CD14-positive monocyte (primary cell): ENCODE measurements around the gene RMND5B. TPM values are rescaled to one million over a fixed set of nuclear protein-coding genes. Genes with fewer than 3 reads are reported as not detected.
"Not testable (repeated sequence)": the region's sequence is repeated elsewhere in the genome, so short reads cannot be mapped to it uniquely, and the experiment has no call there.

ENCODE experiments used
- DNase-seq, 3 donors: peaks; one replicate each; pipeline ENCODE4 v3.0.0-alpha.2; 2011 to 2022
- H2AFZ ChIP-seq: 2 replicates; pipeline ENCODE4 v1.6.0; 2012; ENCODE audit warnings: mild to moderate bottlenecking, low read depth, low read length, inconsistent platforms; ENCODE audit not compliant: insufficient read depth, poor library complexity, severe bottlenecking
- H3K27ac ChIP-seq, 2 donors: 1 replicate in 1 of 2; 2 replicates in 1 of 2; pipeline ENCODE4 v1.5.1; 2012 to 2013; ENCODE audit warnings: low read length in 2 of 2, control low read depth in 1 of 2, inconsistent platforms in 1 of 2, low read depth in 1 of 2, mild to moderate bottlenecking in 1 of 2
- H3K27me3 ChIP-seq, 2 donors: one replicate each; pipeline versions ENCODE4 v1.6.0 to v1.6.1; 2011 to 2013; ENCODE audit warnings: low read length in 2 of 2; ENCODE audit not compliant: control insufficient read depth in 2 of 2, insufficient read depth in 2 of 2
- H3K36me3 ChIP-seq, 2 donors: replicated peaks in 1 of 2; 1 replicate in 1 of 2; 2 replicates in 1 of 2; pipeline versions ENCODE4 v1.5.1 to v1.6.1; 2012 to 2013; ENCODE audit warnings: low read length in 2 of 2, control low read depth in 1 of 2, inconsistent platforms in 1 of 2, mild to moderate bottlenecking in 1 of 2; ENCODE audit not compliant: insufficient read depth in 2 of 2, control insufficient read depth in 1 of 2
- H3K4me1 ChIP-seq, 2 donors: 1 replicate in 1 of 2; 2 replicates in 1 of 2; pipeline versions ENCODE4 v1.5.1 to v1.6.1; 2012 to 2013; ENCODE audit warnings: low read length in 2 of 2, control low read depth in 1 of 2, inconsistent platforms in 1 of 2, mild to moderate bottlenecking in 1 of 2, moderate library complexity in 1 of 2; ENCODE audit not compliant: insufficient read depth in 2 of 2, control insufficient read depth in 1 of 2
- H3K4me2 ChIP-seq: replicated peaks from 2 replicates; pipeline ENCODE3; 2012; ENCODE audit warnings: low read length, moderate library complexity, mild to moderate bottlenecking; ENCODE audit not compliant: poor library complexity, severe bottlenecking; ENCODE audit errors: extremely low read depth
- H3K4me3 ChIP-seq, 3 experiments: fragments of 200-600 bp in 1 of 3; sonication (generic) in 1 of 3; replicated peaks in 1 of 3; 1 replicate in 2 of 3; 2 replicates in 1 of 3; pipeline ENCODE4 v1.5.1; 2011 to 2013; ENCODE audit warnings: low read length in 3 of 3, mild to moderate bottlenecking in 3 of 3, control low read depth in 2 of 3, low read depth in 2 of 3, inconsistent platforms in 1 of 3, moderate library complexity in 1 of 3
- H3K79me2 ChIP-seq: 2 replicates; pipeline ENCODE4 v1.6.0; 2012; ENCODE audit warnings: mild to moderate bottlenecking, control low read depth, inconsistent platforms, low read length, moderate library complexity; ENCODE audit not compliant: insufficient read depth
- H3K9ac ChIP-seq: 2 replicates; pipeline ENCODE4 v1.6.0; 2017; ENCODE audit warnings: low read length, mild to moderate bottlenecking; ENCODE audit not compliant: insufficient read depth, poor library complexity, severe bottlenecking
- H3K9me3 ChIP-seq, 2 donors: replicated peaks in 1 of 2; 1 replicate in 1 of 2; 2 replicates in 1 of 2; pipeline versions ENCODE4 v1.5.1 to v1.6.1; 2012 to 2013; ENCODE audit warnings: low read length in 2 of 2, control low read depth in 1 of 2; ENCODE audit not compliant: control insufficient read depth in 1 of 2, insufficient read depth in 1 of 2
- H4K20me1 ChIP-seq: 2 replicates; pipeline ENCODE4 v1.6.0; 2012; ENCODE audit warnings: mild to moderate bottlenecking, low read length, control low read depth, moderate library complexity; ENCODE audit not compliant: insufficient read depth
- H3K27ac Mint-ChIP-seq, 7 donors: one replicate each; pipeline ENCODE4 v1.8.0; 2020; ENCODE audit warnings: mild to moderate bottlenecking in 7 of 7, mixed read lengths in 7 of 7, moderate library complexity in 6 of 7, inconsistent platforms in 2 of 7
- H3K27me3 Mint-ChIP-seq, 3 donors: one replicate each; pipeline ENCODE4 v1.8.0; 2021 to 2022; ENCODE audit warnings: low read depth in 3 of 3, mild to moderate bottlenecking in 3 of 3, mixed read lengths in 3 of 3, moderate library complexity in 3 of 3, inconsistent platforms in 1 of 3
- H3K36me3 Mint-ChIP-seq, 2 donors: one replicate each; pipeline ENCODE4 v1.8.0; 2020; ENCODE audit warnings: mixed read lengths in 2 of 2, inconsistent platforms in 1 of 2, mild to moderate bottlenecking in 1 of 2
- H3K4me1 Mint-ChIP-seq: one replicate; pipeline ENCODE4 v1.8.0; 2020; ENCODE audit warnings: mild to moderate bottlenecking, mixed read lengths
- H3K4me3 Mint-ChIP-seq, 2 donors: one replicate each; pipeline ENCODE4 v1.8.0; 2020; ENCODE audit warnings: mild to moderate bottlenecking in 2 of 2, mixed read lengths in 2 of 2, moderate library complexity in 1 of 2
- H3K9me3 Mint-ChIP-seq, 7 donors: one replicate each; pipeline ENCODE4 v1.8.0; 2020 to 2022; ENCODE audit warnings: mixed read lengths in 7 of 7, mild to moderate bottlenecking in 6 of 7, moderate library complexity in 6 of 7, inconsistent platforms in 2 of 7
- WGBS: methylation state at CpG from one replicate; pipeline ENCODE4 v1.1.5; 2013; ENCODE audit warnings: missing lambda C conversion rate; ENCODE audit not compliant: insufficient coverage; 5-methylcytosine and 5-hydroxymethylcytosine counted together
- intact Hi-C, 2 donors: fragments of 100-400 bp; cut with micrococcal nuclease; formaldehyde crosslinking; loops; one replicate each; pipeline versions ENCODE4 v1.15.0 to v1.15.1; 2023
- polyA plus RNA-seq, 3 donors: library from polyadenylated mRNA; depleted of rRNA in 1 of 3; unstranded in 2 of 3; stranded (reverse) in 1 of 3; fragments of 300-500 nt in 2 of 3; fragments of >200 nt in 1 of 3; fragmentation: Illumina TruSeq in 2 of 3; gene quantifications; 1 replicate in 2 of 3; 2 replicates in 1 of 3; pipeline ENCODE4 v1.2.3, GENCODE V29; 2012 to 2021
- TF ChIP-seq, protein P1 (sequence below): fragments of 200-600 bp; IDR thresholded peaks from one replicate; pipeline ENCODE4 v1.8.0; 2022; ENCODE audit warnings: antibody characterized with exemption, mild to moderate bottlenecking

The RMND5B gene
- polyA plus RNA-seq, 3 donors = 20.9 to 27.4 (median 23.9) TPM

DNA sequence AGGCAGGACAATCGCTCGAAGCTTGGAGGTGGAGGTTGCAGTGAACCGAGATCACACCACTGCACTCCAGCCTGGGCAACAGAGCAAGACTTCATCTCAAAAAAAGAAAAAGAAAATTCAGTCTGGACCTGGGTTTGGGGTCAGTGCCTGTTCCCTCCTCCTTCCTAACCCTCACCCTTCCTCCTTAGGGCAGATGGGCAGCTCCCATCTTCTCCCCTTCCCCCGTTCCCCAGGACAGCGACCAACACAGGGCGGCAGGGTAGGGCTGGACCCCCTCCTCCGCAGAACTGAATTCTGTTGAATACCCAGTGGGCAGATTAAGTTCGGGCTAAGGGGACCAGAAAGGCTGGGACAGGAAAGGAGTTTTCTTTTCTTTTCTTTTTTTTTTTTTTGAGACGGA lies 1.5 kb upstream of the RMND5B start:
- WGBS = 80% methylated on average over 2 of the region's 9 CpGs
- H2AFZ ChIP-seq = no peak overlapping the region

DNA sequence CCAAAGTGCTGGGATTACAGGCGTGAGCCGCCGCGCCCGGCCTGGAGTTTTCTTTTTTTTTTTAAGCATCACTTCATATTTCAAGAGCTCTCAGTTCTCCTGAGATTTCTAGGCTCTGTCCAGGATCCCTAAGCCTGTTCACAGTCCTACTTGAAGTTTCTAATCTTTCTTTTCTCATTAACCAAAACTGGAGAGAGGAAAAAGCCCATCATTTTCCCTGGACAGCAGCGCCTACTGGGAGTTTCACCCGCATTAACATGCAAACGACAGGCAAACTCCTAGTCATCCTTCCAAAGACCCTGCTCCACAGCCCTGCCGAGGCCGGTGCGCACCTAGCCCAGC lies 609 bp upstream of the RMND5B start:
- Mint-ChIP-seq H3K4me3 (peak overlapping the region; percentile 73 to 87), H3K36me3 (peaks cover 16 to 21% of the 10 kb centered on the region in 2 donors), H3K27ac (peak overlapping the region in 1 of 7 donors; percentile 12), H3K4me1 (peaks cover 24% of the 10 kb centered on the region), H3K27me3 (peaks cover 6 to 28% (median 13%) of the 10 kb centered on the region in 3 donors)
- not testable (repeated sequence) for H3K9me3 Mint-ChIP-seq, H3K27me3 ChIP-seq, H3K79me2 ChIP-seq, H4K20me1 ChIP-seq, H3K9me3 ChIP-seq, DNase-seq
- H3K9ac ChIP-seq = peak overlapping the region; percentile 80
- intact Hi-C loops = loop anchor here in 1 of 2 donors (2.0 to 10.0 kb wide), 2 partner anchors 25 to 1715 kb away; partner anchors contain the start of gene CLTB
- peaks cover 13 to 20% of the 10 kb centered on the region in 2 donors for H3K4me1 ChIP-seq
- H3K36me3 ChIP-seq = peaks cover 7 to 16% of the 10 kb centered on the region in 2 donors
- H3K27ac ChIP-seq = peak overlapping the region in 1 of 2 donors; percentile 20
- peak overlapping the region; percentile 96 for H3K4me2 ChIP-seq
- H3K4me3 ChIP-seq = peak overlapping the region; percentile 54 to 97 (median 92)
- WGBS = 0% methylated on average over 4 of the region's 11 CpGs
- H2AFZ ChIP-seq = peak overlapping the region; percentile 95

More for the DNA sequence above, 1.5 kb upstream of the RMND5B start:
- peaks cover 0 to 5% of the 10 kb centered on the region in 2 donors for H3K27me3 ChIP-seq
- no peak overlapping the region for H3K4me3 ChIP-seq
- H3K9ac ChIP-seq = no peak overlapping the region
- H3K4me3 Mint-ChIP-seq = peak overlapping the region in 1 of 2 donors; percentile 87
- peaks cover 24% of the 10 kb centered on the region for H3K4me1 Mint-ChIP-seq
- no peak overlapping the region for H3K4me2 ChIP-seq
- TF ChIP-seq, protein P1, sequence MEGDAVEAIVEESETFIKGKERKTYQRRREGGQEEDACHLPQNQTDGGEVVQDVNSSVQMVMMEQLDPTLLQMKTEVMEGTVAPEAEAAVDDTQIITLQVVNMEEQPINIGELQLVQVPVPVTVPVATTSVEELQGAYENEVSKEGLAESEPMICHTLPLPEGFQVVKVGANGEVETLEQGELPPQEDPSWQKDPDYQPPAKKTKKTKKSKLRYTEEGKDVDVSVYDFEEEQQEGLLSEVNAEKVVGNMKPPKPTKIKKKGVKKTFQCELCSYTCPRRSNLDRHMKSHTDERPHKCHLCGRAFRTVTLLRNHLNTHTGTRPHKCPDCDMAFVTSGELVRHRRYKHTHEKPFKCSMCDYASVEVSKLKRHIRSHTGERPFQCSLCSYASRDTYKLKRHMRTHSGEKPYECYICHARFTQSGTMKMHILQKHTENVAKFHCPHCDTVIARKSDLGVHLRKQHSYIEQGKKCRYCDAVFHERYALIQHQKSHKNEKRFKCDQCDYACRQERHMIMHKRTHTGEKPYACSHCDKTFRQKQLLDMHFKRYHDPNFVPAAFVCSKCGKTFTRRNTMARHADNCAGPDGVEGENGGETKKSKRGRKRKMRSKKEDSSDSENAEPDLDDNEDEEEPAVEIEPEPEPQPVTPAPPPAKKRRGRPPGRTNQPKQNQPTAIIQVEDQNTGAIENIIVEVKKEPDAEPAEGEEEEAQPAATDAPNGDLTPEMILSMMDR = no peak
- H3K36me3 Mint-ChIP-seq = peaks cover 12% of the 10 kb centered on the region in 2 donors
- no peaks in the 10 kb centered on the region for H4K20me1 ChIP-seq
- H3K27ac Mint-ChIP-seq = peak overlapping the region in 1 of 7 donors; percentile 24
- H3K9me3 Mint-ChIP-seq = peaks cover 0 to 5% (median 0%) of the 10 kb centered on the region in 7 donors
- H3K9me3 ChIP-seq = no peaks in the 10 kb centered on the region
- peaks cover 5 to 7% of the 10 kb centered on the region in 2 donors for H3K36me3 ChIP-seq
- H3K27me3 Mint-ChIP-seq = peaks cover 6 to 28% (median 13%) of the 10 kb centered on the region in 3 donors
- DNase-seq = no peak
- peaks cover 13 to 20% of the 10 kb centered on the region in 2 donors for H3K4me1 ChIP-seq
- intact Hi-C loops = no loop called here
- H3K27ac ChIP-seq = no peak overlapping the region
- no peaks in the 10 kb centered on the region for H3K79me2 ChIP-seq
